Liver (tissue), 3 donors: Measurements from ENCODE around the gene PCDH7.

Experiments
- EGR1 ChIP-seq, 2 donors: IDR thresholded peaks; 2 replicates each; pipeline ENCODE4 v1.6.1; 2016 to 2018; ENCODE audit warnings: antibody characterized with exemption in 2 of 2, low read depth in 2 of 2
- GABPA ChIP-seq, 2 donors: IDR thresholded peaks in 1 of 2; conservative IDR thresholded peaks in 1 of 2; 2 replicates each; pipeline ENCODE4 v1.6.1; 2016; ENCODE audit warnings: antibody characterized with exemption in 2 of 2, mild to moderate bottlenecking in 1 of 2, moderate library complexity in 1 of 2
- RAD21 ChIP-seq, 2 donors: IDR thresholded peaks; 2 replicates each; pipeline ENCODE4 v1.6.1; 2016; ENCODE audit warnings: antibody characterized with exemption in 2 of 2, mild to moderate bottlenecking in 2 of 2
- YY1 ChIP-seq: IDR thresholded peaks from 2 replicates; pipeline ENCODE4 v1.6.1; 2016; ENCODE audit warnings: antibody characterized with exemption, mild to moderate bottlenecking
- TF ChIP-seq, protein P1 (sequence below): fragments of 150-350 bp; IDR thresholded peaks from 2 replicates; pipeline ENCODE4 v1.5.1; 2017; ENCODE audit warnings: improper control_type of control experiment, low read depth, low read length; ENCODE audit not compliant: missing input control
- TF ChIP-seq, protein P2 (sequence below): IDR thresholded peaks from 2 replicates; pipeline ENCODE4 v1.6.1; 2016; ENCODE audit warnings: antibody characterized with exemption
- donor health status: healthy.
- donor health status: healthy.

DNA sequence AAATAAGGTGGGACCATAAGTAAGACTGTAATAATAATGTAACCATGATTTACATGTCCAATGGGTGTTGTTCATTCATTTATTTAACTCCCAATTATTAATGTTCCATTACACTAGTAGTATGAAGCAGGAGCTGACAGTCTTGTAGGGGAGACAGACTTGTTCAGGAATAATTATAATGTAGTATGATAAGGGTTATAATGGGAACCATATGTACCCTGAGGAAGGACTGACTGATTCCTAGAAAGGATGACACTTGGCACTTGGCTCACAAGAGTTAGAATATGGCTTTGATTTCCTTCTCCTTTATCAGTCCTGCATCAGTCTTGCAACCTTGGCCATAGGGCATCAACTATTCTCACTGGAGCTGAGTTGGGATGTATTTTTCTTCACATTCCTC, 24.2 kb downstream of the PCDH7 start:
- TF ChIP-seq, protein P1, sequence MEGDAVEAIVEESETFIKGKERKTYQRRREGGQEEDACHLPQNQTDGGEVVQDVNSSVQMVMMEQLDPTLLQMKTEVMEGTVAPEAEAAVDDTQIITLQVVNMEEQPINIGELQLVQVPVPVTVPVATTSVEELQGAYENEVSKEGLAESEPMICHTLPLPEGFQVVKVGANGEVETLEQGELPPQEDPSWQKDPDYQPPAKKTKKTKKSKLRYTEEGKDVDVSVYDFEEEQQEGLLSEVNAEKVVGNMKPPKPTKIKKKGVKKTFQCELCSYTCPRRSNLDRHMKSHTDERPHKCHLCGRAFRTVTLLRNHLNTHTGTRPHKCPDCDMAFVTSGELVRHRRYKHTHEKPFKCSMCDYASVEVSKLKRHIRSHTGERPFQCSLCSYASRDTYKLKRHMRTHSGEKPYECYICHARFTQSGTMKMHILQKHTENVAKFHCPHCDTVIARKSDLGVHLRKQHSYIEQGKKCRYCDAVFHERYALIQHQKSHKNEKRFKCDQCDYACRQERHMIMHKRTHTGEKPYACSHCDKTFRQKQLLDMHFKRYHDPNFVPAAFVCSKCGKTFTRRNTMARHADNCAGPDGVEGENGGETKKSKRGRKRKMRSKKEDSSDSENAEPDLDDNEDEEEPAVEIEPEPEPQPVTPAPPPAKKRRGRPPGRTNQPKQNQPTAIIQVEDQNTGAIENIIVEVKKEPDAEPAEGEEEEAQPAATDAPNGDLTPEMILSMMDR = no peak
- TF ChIP-seq YY1 (no peak), EGR1 (IDR thresholded peaks at IDR 0.05; ENCODE audit: low read depth in 2 of 2) (no peak), GABPA (IDR thresholded peaks at IDR 0.05 in 1 of 2, conservative IDR thresholded peaks at IDR 0.05 in 1 of 2) (no peak), RAD21 (IDR thresholded peaks at IDR 0.05) (no peak)
- TF ChIP-seq, protein P2, sequence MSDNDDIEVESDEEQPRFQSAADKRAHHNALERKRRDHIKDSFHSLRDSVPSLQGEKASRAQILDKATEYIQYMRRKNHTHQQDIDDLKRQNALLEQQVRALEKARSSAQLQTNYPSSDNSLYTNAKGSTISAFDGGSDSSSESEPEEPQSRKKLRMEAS = no peak
